HG03280 (cell line): Measurements from ENCODE around the gene SNX25.
A peak's percentile ranks its signal among the peaks of the same experiment; 100 is the strongest.
"Not testable (repeated sequence)": the region's sequence is repeated elsewhere in the genome, so short reads cannot be mapped to it uniquely, and the experiment has no call there.

Experiments
- ATAC-seq: cut with Tn5 transposase; IDR thresholded peaks from one replicate; pipeline ENCODE4 v1.9.1; 2021; ENCODE audit warnings: mild to moderate bottlenecking, moderate library complexity; ENCODE audit not compliant: unreplicated experiment

The SNX25 gene

GRCh38 chr4:185204238-185204910, 5.0 kb upstream of the SNX25 start:
- ATAC-seq: peak; percentile 2

DNA sequence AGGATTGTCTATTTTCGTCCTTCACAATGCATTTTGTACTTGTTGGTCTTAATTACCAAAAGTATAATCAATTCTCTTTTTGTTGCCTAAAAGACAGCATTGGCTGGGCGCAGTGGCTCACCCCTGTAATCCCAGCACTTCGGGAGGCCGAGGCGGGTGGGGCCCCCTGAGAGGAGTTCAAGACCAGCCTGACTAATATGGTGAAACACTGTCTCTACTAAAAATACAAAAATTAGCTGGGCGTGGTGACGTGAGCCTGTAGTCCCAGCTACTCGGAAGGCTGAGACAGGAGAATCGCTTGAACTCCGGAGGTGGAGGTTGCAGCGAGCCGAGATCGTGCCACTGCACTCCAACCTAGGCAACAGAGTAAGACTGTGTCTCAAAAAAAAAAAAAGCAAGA, 4.3 kb upstream of the SNX25 start:
- not testable (repeated sequence) for ATAC-seq

DNA sequence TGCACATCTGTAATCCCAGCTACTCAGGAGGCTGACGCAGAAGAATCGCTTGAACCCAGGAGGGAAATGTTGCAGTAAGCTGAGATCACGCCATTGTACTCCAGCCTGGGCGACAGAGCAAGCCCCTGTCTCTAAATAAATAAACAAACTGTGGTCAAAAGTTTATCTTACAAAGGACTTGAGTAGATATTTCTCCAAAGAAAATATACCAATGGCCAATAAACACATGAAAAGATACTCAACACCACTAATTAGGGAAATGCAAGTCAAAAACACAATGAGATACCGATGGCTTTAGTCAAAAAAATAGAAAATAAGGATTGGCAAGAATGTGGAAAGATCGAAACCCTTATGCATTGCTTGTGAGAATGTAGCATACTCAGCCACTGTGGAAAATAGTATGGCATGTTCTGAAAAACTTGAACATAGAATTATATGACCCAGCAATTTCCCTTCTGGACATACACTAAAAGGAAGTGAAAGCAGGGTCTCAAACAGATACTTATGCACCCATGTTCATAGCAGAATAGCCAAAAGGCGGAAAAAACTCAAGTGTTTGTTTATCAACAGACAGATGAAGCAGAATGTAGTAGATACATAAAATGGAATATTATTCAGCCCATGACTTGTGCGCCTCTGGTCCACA, 3.6 kb upstream of the SNX25 start:
- no peak for ATAC-seq

DNA sequence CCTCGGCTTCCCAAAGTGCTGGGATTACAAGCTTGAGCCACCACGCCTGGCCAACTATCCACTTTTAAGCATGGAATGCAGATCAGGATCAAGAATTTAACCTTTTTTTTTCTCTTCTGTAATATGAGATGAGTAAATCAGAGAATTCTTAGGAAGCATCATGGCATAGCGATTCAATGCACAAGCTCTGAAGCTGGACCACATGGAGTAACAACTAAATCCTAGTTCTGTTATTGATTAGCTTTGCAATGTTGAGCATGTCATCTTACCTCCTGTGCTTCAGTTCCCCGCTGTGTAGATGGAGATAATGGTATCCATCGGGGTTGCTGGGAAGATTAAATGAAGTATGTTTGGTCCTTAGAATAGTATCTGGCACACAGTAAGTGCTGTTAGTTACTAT, 1.9 kb upstream of the SNX25 start:
- ATAC-seq: no peak

DNA sequence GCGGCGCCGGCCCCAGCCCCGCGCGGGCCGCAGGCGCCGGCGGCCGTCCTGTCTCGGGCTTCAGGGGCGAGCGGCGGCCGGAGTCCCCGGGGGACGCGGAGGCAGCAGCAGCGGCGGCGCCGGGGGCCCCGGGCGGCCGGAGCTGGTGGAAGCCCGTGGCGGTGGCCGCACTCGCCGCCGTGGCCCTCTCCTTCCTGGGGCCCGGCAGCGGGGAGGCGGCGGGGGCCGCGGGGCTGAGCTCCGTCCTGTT, 379 bp downstream of the SNX25 start:
- ATAC-seq: peak; percentile 15

DNA sequence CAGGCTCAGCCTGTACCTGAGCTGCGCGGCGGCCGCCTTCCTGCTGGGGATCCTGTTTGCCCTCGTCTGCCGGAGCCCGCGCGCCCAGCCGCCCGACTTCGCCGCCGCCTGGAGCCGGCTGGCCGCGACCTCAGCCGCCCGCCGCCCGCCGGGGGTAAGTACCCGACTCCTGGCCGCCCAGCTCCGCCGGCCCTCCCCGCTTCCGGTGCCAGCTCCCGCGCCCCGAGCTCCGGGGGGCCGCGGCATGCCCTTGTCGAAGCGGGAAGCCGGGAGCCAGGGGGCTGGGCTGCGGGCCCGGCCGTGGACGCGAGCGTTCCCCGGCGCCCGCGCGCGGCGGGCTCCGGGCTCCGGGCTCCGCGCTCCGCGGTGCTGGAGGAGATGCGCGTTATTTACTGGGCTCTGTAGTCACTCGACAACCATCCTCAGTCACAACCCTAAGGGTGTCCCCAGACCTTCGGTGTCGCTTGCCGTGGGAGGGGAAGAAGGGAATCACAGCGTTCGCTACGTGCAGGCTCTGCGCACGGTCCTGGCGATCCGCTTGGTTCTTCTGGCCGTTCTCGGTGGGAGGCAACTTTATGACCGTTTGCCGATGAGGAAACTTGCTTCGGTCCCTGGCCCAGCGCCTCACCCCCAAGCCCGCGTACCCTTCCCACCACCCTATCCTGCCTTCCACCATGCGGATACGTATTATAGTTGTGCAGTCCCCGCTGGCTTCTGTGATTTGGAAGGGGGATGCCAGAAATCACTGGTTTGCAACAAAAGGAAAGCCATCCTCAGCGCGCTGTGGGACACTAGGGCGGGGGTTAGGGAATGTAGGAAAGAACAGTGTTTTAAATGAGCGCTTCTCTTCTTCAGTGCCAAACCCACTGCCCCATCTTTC, 944 bp downstream of the SNX25 start:
- ATAC-seq: peak; percentile 14

GRCh38 chr4:185211035-185211434, 1.6 kb downstream of the SNX25 start:
- ATAC-seq: no peak

- no peak for ATAC-seq
These were observed 2.2 kb downstream of the SNX25 start for GRCh38 chr4:185211641-185212040.

- ATAC-seq: no peak
These were observed 3.2 kb downstream of the SNX25 start for GRCh38 chr4:185212581-185212980.

DNA sequence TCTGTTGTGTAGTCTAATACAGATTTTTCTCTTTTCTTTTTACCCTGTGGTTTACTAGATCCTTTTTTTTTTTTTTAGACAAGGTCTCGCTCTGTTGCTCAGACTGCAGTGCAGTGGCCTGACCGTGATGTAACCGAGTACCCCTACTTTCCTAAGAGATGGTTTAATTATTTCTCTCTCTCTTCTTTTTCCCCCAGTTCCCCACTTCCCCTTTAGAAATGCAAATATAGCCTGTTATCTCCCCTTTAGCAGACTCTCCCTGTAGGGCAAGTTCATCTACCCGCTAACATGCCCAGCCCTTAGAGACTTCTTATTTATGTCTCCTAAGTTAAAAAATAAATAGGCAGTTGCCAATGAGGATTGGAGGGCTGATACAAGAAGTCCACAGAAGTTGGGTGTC, 4.5 kb downstream of the SNX25 start:
- no peak for ATAC-seq

DNA sequence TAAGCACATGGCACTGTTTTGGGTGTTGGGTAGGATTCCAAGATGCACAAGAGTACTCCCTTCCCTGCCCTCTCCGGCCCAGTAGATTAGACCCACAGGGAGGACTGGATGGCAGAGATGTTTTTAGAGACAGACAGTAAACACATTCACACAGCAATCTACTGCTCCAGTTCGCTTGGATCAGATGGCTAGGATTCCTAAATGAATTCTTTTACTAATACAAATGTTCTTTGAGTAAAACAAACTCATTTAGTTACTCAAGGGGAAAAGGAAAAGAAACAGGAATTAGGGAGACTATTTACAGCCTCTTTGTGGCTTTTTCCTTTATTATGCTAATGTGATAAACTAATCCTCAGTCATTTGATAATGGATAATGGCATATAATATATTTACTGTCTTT, 5.9 kb downstream of the SNX25 start:
- no peak for ATAC-seq

GRCh38 chr4:185217408-185217975, 8.1 kb downstream of the SNX25 start:
- ATAC-seq: no peak

GRCh38 chr4:185218312-185218711, 8.9 kb downstream of the SNX25 start:
- ATAC-seq: no peak

DNA sequence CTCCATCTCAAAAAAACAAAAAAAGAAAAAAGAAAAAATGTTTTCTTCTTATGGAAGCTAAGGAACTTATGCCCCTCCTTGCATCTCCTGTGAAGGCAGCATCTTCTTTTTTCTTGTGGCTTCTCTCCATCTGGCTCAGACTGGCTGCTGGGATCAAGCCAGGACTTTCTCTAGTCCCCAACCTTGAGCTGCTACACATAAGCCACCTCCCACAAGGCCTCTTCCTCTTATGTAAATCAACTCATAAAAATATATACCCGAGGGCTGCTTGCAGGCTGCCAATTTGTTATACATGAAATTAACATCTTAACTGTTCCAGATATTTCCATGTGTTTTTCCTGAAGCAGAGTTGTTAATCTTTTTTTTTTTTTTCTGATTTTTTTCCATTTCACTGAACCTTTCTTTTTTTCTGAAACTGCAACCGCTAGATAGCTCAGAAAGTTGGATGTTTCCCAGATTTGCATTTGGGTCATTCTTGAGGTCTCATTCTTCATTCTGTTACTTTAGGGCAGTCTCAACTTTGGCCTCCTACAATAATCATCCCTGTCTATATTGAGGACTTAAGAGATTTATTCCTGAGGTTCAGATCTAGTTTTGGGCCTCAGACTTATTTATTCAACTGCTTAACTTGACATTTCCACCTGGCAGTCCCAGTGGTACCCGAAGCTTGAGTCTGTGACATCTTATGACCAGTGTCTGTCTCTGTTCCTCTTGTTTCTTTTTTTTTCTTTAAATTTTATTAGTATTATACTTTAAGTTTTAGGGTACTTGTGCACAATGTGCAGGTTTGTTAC, 10.3 kb downstream of the SNX25 start:
- peak; percentile 77 for ATAC-seq

DNA sequence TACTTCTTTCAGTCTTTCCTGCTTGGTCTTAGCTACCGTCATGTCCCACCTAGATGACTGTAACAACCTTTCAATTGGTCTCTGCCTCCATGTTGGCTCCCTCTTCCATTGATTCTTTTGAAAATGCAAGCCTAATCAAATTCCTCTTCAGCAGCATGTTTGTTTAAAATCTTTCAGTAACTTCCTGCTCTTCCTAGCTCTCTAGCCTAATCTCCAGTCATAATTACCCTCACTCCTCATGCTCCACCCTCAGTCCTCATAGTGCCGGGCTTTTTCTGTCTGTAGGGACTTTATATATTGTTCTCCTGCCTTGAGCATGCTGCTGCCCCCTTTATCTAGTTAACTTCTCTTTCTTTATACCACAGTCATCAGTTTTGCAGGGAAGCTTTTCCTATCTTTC, 12.1 kb downstream of the SNX25 start:
- ATAC-seq: no peak

DNA sequence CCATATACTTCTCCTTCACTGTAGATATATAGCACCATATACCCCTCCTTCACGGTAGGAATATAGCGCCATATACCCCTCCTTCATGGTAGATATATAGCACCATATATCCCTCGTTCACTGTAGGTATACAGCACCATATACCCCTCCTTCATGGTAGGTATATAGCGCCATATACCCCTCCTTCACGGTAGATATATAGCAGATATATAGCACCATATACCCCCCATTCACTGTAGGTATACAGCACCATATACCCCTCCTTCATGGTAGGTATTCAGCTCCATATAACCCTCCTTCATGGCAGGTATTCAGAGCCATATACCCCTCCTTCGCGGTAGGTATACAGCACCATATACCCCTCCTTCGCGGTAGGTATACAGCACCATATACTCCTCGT, 12.5 kb downstream of the SNX25 start:
- no peak for ATAC-seq

GRCh38 chr4:185222598-185222997, 13.2 kb downstream of the SNX25 start:
- no peak for ATAC-seq

- no peak for ATAC-seq
These were observed 15.2 kb downstream of the SNX25 start for GRCh38 chr4:185224597-185224996.

- no peak for ATAC-seq
These were observed 16.5 kb downstream of the SNX25 start for GRCh38 chr4:185225940-185226339.

- ATAC-seq: no peak
These were observed 17.7 kb downstream of the SNX25 start for GRCh38 chr4:185227131-185227551.

DNA sequence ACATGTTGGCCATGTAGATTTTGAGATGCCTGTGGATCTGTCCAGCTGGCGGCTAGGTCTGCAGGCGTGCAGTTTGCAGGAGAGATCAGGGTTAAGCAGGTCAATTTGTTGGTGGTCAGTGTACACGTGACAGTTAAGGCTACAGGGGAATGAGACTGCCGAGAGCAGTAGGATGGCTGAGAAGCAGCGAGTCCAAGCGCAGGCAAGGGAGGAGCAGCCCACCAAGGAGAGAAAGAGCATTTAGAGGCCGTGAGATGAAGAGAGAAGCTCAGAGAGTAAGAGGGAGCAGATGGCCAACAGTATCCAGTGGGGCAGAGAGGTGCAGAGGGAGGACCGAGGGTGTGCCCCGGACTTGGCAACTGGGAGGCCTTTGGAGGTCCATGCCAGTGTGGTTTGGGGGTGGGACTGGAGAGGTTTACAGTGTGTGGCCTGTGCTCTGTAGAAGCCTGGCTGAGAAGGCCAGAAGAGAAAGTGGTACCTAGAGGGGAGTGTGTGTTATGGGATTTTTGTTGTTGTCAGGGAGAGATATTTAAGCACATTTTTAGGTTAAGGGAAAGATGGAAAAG, 18.4 kb downstream of the SNX25 start:
- ATAC-seq: no peak
